ENCODE measurements around the gene MOGAT2.
A peak's percentile ranks its signal among the peaks of the same experiment; 100 is the strongest.

MOGAT2 gene

DNA sequence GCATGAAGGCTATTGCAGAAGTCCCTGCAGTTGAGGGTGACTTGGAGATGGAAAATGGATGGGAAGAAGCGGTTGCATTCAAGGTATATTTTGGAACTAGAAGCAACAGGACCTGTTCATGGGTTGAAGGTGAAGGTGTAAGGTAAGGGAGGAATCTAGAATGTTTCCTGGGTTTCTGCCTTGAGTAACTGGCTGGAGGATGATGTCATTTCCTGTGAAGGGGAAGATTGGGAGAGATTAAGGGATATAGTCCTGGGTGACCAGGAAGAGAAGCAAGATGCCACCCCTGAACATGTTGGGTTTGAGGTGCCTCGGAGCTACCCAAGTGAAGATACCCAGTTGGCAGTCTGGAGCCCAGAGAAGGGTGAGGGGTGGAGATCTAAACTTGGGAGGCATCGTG lies 12.1 kb upstream of the MOGAT2 start:
- H3K9me3 ChIP-seq (ENCODE audit: insufficient read depth, low read length): peaks cover 7% of the 10 kb centered on the region; the same call in 1 of the 2 replicates

DNA sequence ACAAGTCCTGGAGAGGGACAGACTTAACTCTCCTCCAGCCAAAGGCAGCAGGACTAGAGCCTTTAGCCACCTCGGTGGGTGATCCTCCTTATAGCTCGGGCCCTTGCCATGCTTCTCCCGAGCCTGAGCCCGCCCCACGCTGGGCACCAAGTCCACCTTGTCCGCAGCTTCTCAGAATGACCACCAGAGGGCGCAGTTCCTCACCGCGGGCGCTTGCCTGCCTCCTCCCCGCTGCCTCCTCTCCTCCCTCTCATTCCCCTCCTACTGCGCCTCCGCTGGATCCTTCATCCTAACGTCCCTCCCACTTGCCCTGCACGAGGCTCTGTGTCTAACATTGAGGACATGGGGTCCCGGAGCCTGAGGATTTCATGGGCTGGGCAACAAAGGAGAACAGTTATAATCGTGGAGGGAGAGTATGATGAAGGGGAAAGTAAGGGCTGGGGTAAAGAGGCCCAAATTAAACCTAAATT lies 11.3 kb upstream of the MOGAT2 start:
- peaks cover 6% of the 10 kb centered on the region for H3K27me3 ChIP-seq (ENCODE audit: insufficient read depth, insufficient read length)
- peak; percentile 70 for DNase-seq (ENCODE audit: low read depth, low spot score)
- H3K9me3 ChIP-seq (ENCODE audit: insufficient read depth, low read length): peaks cover 7% of the 10 kb centered on the region; the same call in 1 of the 2 replicates
- no peak overlapping the region for H3K9ac ChIP-seq (ENCODE audit: insufficient read length, low read depth)
- H3K4me3 ChIP-seq (ENCODE audit: insufficient read length, low read depth): no peak overlapping the region
- H3K4me1 ChIP-seq (ENCODE audit: insufficient read depth, insufficient read length): no peaks in the 10 kb centered on the region
- no peaks in the 10 kb centered on the region for H3K36me3 ChIP-seq (ENCODE audit: insufficient read depth, insufficient read length, low read length)
- no peak for TF ChIP-seq ZNF274 (IDR thresholded peaks at IDR 0.05; ENCODE audit: low read depth, low read length)
- no peak for TF ChIP-seq SUZ12 (IDR thresholded peaks at IDR 0.05; ENCODE audit: extremely low read depth, insufficient read depth, insufficient read length)
- TF ChIP-seq YY1 (IDR thresholded peaks at IDR 0.05; ENCODE audit: insufficient read depth, insufficient read length): no peak

More for the DNA sequence above, 12.1 kb upstream of the MOGAT2 start:
- TF ChIP-seq YY1 (IDR thresholded peaks at IDR 0.05; ENCODE audit: insufficient read depth, insufficient read length): no peak
- H3K36me3 ChIP-seq (ENCODE audit: insufficient read depth, insufficient read length, low read length): no peaks in the 10 kb centered on the region
- no peak overlapping the region for H3K9ac ChIP-seq (ENCODE audit: insufficient read length, low read depth)
- H3K4me3 ChIP-seq (ENCODE audit: insufficient read length, low read depth): no peak overlapping the region
- H3K27me3 ChIP-seq (ENCODE audit: insufficient read depth, insufficient read length): peaks cover 6% of the 10 kb centered on the region
- H3K4me1 ChIP-seq (ENCODE audit: insufficient read depth, insufficient read length): no peaks in the 10 kb centered on the region
- no peak for DNase-seq (ENCODE audit: low read depth, low spot score)

DNA sequence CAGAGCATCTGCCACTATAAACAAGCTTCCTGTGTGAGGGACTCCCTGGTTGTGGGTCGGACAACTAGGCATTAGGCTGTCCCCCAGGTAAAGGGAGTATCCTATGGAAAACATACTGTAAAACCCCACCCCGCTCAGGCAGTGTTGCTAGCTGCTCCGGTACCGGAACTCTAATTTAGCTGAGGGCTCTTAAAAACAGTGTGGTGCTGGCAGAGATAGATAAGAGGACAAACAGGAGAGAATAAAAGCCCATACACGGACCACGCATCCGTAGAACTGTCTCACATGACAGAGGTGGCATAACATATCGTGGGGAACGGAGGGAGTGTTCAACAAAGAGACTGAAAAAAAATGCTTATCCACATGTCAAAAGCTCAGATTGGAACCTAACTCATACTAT lies 3.4 kb upstream of the MOGAT2 start:
- Histone ChIP-seq H3K36me3 (ENCODE audit: insufficient read depth, insufficient read length, low read length) (no peaks in the 10 kb centered on the region), H3K27me3 (ENCODE audit: insufficient read depth, insufficient read length) (peaks cover 13% of the 10 kb centered on the region), H3K9me3 (ENCODE audit: insufficient read depth, low read length) (no peaks in the 10 kb centered on the region; the same call in 1 of the 2 replicates), H3K4me1 (ENCODE audit: insufficient read depth, insufficient read length) (no peaks in the 10 kb centered on the region), H3K9ac (ENCODE audit: insufficient read length, low read depth) (no peak overlapping the region), H3K4me3 (ENCODE audit: insufficient read length, low read depth) (no peak overlapping the region)
- TF ChIP-seq SUZ12 (IDR thresholded peaks at IDR 0.05; ENCODE audit: extremely low read depth, insufficient read depth, insufficient read length) (no peak), YY1 (IDR thresholded peaks at IDR 0.05; ENCODE audit: insufficient read depth, insufficient read length) (no peak), ZNF274 (IDR thresholded peaks at IDR 0.05; ENCODE audit: low read depth, low read length) (no peak)
- no peak for DNase-seq (ENCODE audit: low read depth, low spot score)

DNA sequence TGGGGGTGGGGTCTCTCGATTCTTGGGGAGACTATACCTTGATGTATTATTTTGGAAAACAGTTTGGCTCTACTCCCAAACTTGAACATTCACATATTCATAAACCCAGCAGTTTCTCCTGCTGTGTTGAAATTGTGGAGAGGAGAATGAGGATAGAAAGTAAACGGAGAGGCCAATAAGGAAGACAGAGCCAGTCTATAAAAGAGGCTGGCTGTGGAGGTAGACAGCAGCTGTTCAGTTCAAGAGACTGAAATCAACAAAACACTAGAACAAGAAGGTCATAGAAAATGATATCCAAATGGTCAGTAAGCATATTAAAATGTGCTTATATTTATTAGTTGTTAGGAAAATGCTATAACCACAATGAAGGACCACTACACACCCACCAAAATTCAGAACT lies 1.9 kb upstream of the MOGAT2 start:
- Histone ChIP-seq H3K36me3 (ENCODE audit: insufficient read depth, insufficient read length, low read length) (no peaks in the 10 kb centered on the region), H3K9me3 (ENCODE audit: insufficient read depth, low read length) (no peaks in the 10 kb centered on the region), H3K4me3 (ENCODE audit: insufficient read length, low read depth) (no peak overlapping the region), H3K4me1 (ENCODE audit: insufficient read depth, insufficient read length) (peaks cover 4% of the 10 kb centered on the region), H3K27me3 (ENCODE audit: insufficient read depth, insufficient read length) (peaks cover 20% of the 10 kb centered on the region), H3K9ac (ENCODE audit: insufficient read length, low read depth) (no peak overlapping the region)
- TF ChIP-seq SUZ12 (IDR thresholded peaks at IDR 0.05; ENCODE audit: extremely low read depth, insufficient read depth, insufficient read length): no peak
- TF ChIP-seq ZNF274 (IDR thresholded peaks at IDR 0.05; ENCODE audit: low read depth, low read length): no peak
- no peak for TF ChIP-seq YY1 (IDR thresholded peaks at IDR 0.05; ENCODE audit: insufficient read depth, insufficient read length)
- DNase-seq (ENCODE audit: low read depth, low spot score): no peak

GRCh38 chr11:75716659-75717058 lies 979 bp upstream of the MOGAT2 start:
- no peaks in the 10 kb centered on the region for H3K36me3 ChIP-seq (ENCODE audit: insufficient read depth, insufficient read length, low read length)
- H3K4me3 ChIP-seq (ENCODE audit: insufficient read length, low read depth): no peak overlapping the region
- peaks cover 20% of the 10 kb centered on the region for H3K27me3 ChIP-seq (ENCODE audit: insufficient read depth, insufficient read length)
- no peak overlapping the region for H3K9ac ChIP-seq (ENCODE audit: insufficient read length, low read depth)
- no peak for TF ChIP-seq SUZ12 (IDR thresholded peaks at IDR 0.05; ENCODE audit: extremely low read depth, insufficient read depth, insufficient read length)
- no peak for TF ChIP-seq YY1 (IDR thresholded peaks at IDR 0.05; ENCODE audit: insufficient read depth, insufficient read length)
- no peak for TF ChIP-seq ZNF274 (IDR thresholded peaks at IDR 0.05; ENCODE audit: low read depth, low read length)
- peaks cover 4% of the 10 kb centered on the region for H3K4me1 ChIP-seq (ENCODE audit: insufficient read depth, insufficient read length)
- H3K9me3 ChIP-seq (ENCODE audit: insufficient read depth, low read length): no peaks in the 10 kb centered on the region
- DNase-seq (ENCODE audit: low read depth, low spot score): peak; percentile 15

GRCh38 chr11:75718419-75719339 lies 1.0 kb downstream of the MOGAT2 start:
- Histone ChIP-seq H3K9ac (ENCODE audit: insufficient read length, low read depth) (no peak overlapping the region), H3K36me3 (ENCODE audit: insufficient read depth, insufficient read length, low read length) (no peaks in the 10 kb centered on the region), H3K9me3 (ENCODE audit: insufficient read depth, low read length) (no peaks in the 10 kb centered on the region), H3K27me3 (ENCODE audit: insufficient read depth, insufficient read length) (peaks cover 13% of the 10 kb centered on the region), H3K4me3 (ENCODE audit: insufficient read length, low read depth) (no peak overlapping the region), H3K4me1 (ENCODE audit: insufficient read depth, insufficient read length) (peaks cover 14% of the 10 kb centered on the region)
- TF ChIP-seq ZNF274 (IDR thresholded peaks at IDR 0.05; ENCODE audit: low read depth, low read length): no peak
- TF ChIP-seq YY1 (IDR thresholded peaks at IDR 0.05; ENCODE audit: insufficient read depth, insufficient read length): no peak
- no peak for TF ChIP-seq SUZ12 (IDR thresholded peaks at IDR 0.05; ENCODE audit: extremely low read depth, insufficient read depth, insufficient read length)
- DNase-seq (ENCODE audit: low read depth, low spot score): no peak
